Measurements from ENCODE around the gene UNC13C. TPM values are rescaled to one million over a fixed set of nuclear protein-coding genes. Genes with fewer than 3 reads are reported as not detected.

Gene UNC13C
- total RNA-seq, 4 donors from 2014 or later = 0.21 to 16.8 TPM; not detected in 2

GRCh38 chr15:53976844-53977392 is 1.3 kb upstream of the UNC13C start:
- H3K36me3 ChIP-seq = no peaks in the 10 kb centered on the region
- H3K4me3 ChIP-seq = no peak overlapping the region
- H3K27me3 ChIP-seq = peaks cover 0 to 19% of the 10 kb centered on the region in 2 donors
- TF ChIP-seq POLR2A (IDR thresholded peaks at IDR 0.05) = no peak
- H3K4me1 ChIP-seq = no peaks in the 10 kb centered on the region
- DNase-seq = no peak
- intact Hi-C loops (cut with DNase I; ENCODE audit: low total_unique reads) = no loop called here
- H3K27ac ChIP-seq = no peak overlapping the region
- H3K9me3 ChIP-seq = no peaks in the 10 kb centered on the region

- no peak for DNase-seq
- intact Hi-C loops (cut with DNase I; ENCODE audit: low total_unique reads) = no loop called here
- Histone ChIP-seq H3K36me3 (no peaks in the 10 kb centered on the region), H3K27me3 (peaks cover 0 to 19% of the 10 kb centered on the region in 2 donors), H3K9me3 (no peaks in the 10 kb centered on the region), H3K27ac (no peak overlapping the region), H3K4me1 (no peaks in the 10 kb centered on the region), H3K4me3 (no peak overlapping the region)
- TF ChIP-seq CTCF (IDR thresholded peaks at IDR 0.05) = no peak
- no peak for TF ChIP-seq POLR2A (IDR thresholded peaks at IDR 0.05)
Observed at GRCh38 chr15:53979051-53979788, 979 bp downstream of the UNC13C start.

- no peak overlapping the region for H3K27ac ChIP-seq
- intact Hi-C loops (cut with DNase I; ENCODE audit: low total_unique reads) = no loop called here
- TF ChIP-seq CTCF (IDR thresholded peaks at IDR 0.05) = no peak
- TF ChIP-seq POLR2A (IDR thresholded peaks at IDR 0.05) = no peak
- H3K9me3 ChIP-seq = no peaks in the 10 kb centered on the region
- no peak overlapping the region for H3K4me3 ChIP-seq
- no peak for DNase-seq
- H3K36me3 ChIP-seq = no peaks in the 10 kb centered on the region
- no peaks in the 10 kb centered on the region for H3K4me1 ChIP-seq
- peaks cover 0 to 19% of the 10 kb centered on the region in 2 donors for H3K27me3 ChIP-seq
Observed at GRCh38 chr15:53980021-53980420, 1.8 kb downstream of the UNC13C start.

- Histone ChIP-seq H3K27me3 (peaks cover 0 to 19% of the 10 kb centered on the region in 2 donors), H3K36me3 (no peaks in the 10 kb centered on the region), H3K27ac (no peak overlapping the region), H3K4me1 (no peaks in the 10 kb centered on the region), H3K9me3 (no peaks in the 10 kb centered on the region), H3K4me3 (no peak overlapping the region)
- no peak for DNase-seq
- no peak for TF ChIP-seq POLR2A (IDR thresholded peaks at IDR 0.05)
- intact Hi-C loops (cut with DNase I; ENCODE audit: low total_unique reads) = no loop called here
Observed at GRCh38 chr15:53982071-53982680, 3.9 kb downstream of the UNC13C start.

- Histone ChIP-seq H3K36me3 (no peaks in the 10 kb centered on the region), H3K4me3 (no peak overlapping the region), H3K27ac (no peak overlapping the region), H3K27me3 (peaks cover 0 to 19% of the 10 kb centered on the region in 2 donors), H3K9me3 (no peaks in the 10 kb centered on the region), H3K4me1 (no peaks in the 10 kb centered on the region)
- DNase-seq = no peak
- intact Hi-C loops (cut with DNase I; ENCODE audit: low total_unique reads) = no loop called here
- TF ChIP-seq CTCF (IDR thresholded peaks at IDR 0.05) (no peak), POLR2A (IDR thresholded peaks at IDR 0.05) (no peak)
Observed at GRCh38 chr15:53982876-53983275, 4.6 kb downstream of the UNC13C start.

GRCh38 chr15:53984221-53984620 is 6.0 kb downstream of the UNC13C start:
- Histone ChIP-seq H3K4me3 (no peak overlapping the region), H3K36me3 (no peaks in the 10 kb centered on the region), H3K27me3 (peaks cover 0 to 17% of the 10 kb centered on the region in 2 donors), H3K9me3 (no peaks in the 10 kb centered on the region), H3K4me1 (no peaks in the 10 kb centered on the region), H3K27ac (no peak overlapping the region)
- TF ChIP-seq CTCF (IDR thresholded peaks at IDR 0.05) = no peak
- no peak for TF ChIP-seq POLR2A (IDR thresholded peaks at IDR 0.05)
- DNase-seq = no peak
- intact Hi-C loops (cut with DNase I; ENCODE audit: low total_unique reads) = no loop called here
